GM12878 (cell line): ENCODE data around the gene COPS3. TPM values are rescaled to one million over a fixed set of nuclear protein-coding genes. Genes with fewer than 3 reads are reported as not detected.

Source experiments
- ATAC-seq: fragments of 200-7000 bp; cut with Tn5 transposase; 3 replicates; pipeline ENCODE4 v1.9.1; 2020; ENCODE audit warnings: mild to moderate bottlenecking, moderate library complexity
- BruUV-seq: library from RNA; stranded (reverse); fragments of 400-500 nt; replicated peaks from 2 replicates; lab custom pipeline; 2021; lab: Mats Ljungman, UMichigan
- CTCF ChIA-PET: fragments of 300-600 bp; sonication (Branson Sonifier 250); formaldehyde crosslinking; extraction: SDS; loops from one replicate; lab custom pipeline; 2021; ENCODE audit warnings: inconsistent platforms; lab: Yijun Ruan, JAX
- POLR2A ChIA-PET: fragments of 350-600 bp; formaldehyde crosslinking; extraction: SDS; loops from one replicate; lab custom pipeline; 2021; ENCODE audit warnings: inconsistent platforms; lab: Charles Lee
- RAD21 ChIA-PET: fragments of 300-600 bp; sonication (Branson Sonifier 250); formaldehyde crosslinking; loops from one replicate; lab custom pipeline; 2023; ENCODE audit warnings: antibody characterized with exemption; ENCODE audit not compliant: unreplicated experiment; lab: Charles Lee
- SMC1A ChIA-PET: fragments of 300-600 bp; sonication (Branson Sonifier 250); formaldehyde crosslinking; loops from one replicate; lab custom pipeline; 2023; ENCODE audit not compliant: unreplicated experiment, uncharacterized antibody; lab: Charles Lee
- DNase-seq: peaks from one replicate; pipeline ENCODE4 v3.0.0-alpha.2; 2011; ENCODE audit warnings: low read depth, low spot score
- FAIRE-seq: peaks from 3 replicates; lab custom pipeline; 2011; peaks lifted over from hg19 to GRCh38; lab: Jason Lieb, UNC
- H2AFZ ChIP-seq: 2 replicates; pipeline ENCODE4 v1.6.0; 2011; ENCODE audit warnings: low read depth, low read length, control low read depth; ENCODE audit not compliant: control insufficient read depth
- H3K27ac ChIP-seq: 2 replicates; pipeline ENCODE4 v1.5.1; 2011; ENCODE audit warnings: control low read depth; ENCODE audit not compliant: control insufficient read depth, insufficient read depth
- H3K27me3 ChIP-seq, 2 experiments: replicated peaks in 1 of 2; 2 replicates each; pipeline versions ENCODE4 v1.6.0 to v1.6.1; 2011; ENCODE audit warnings: low read length in 1 of 2; ENCODE audit not compliant: control insufficient read depth in 2 of 2, insufficient read depth in 2 of 2
- H3K36me3 ChIP-seq, 2 experiments: 2 replicates each; pipeline ENCODE4 v1.5.1; 2011; ENCODE audit warnings: low read length in 1 of 2; ENCODE audit not compliant: control insufficient read depth in 2 of 2, insufficient read depth in 2 of 2
- H3K4me1 ChIP-seq: 2 replicates; pipeline ENCODE4 v1.6.1; 2011; ENCODE audit warnings: mild to moderate bottlenecking, low read length, moderate library complexity, mixed read lengths; ENCODE audit not compliant: control insufficient read depth, insufficient read depth
- H3K4me2 ChIP-seq: 2 replicates; pipeline ENCODE4 v1.6.0; 2011; ENCODE audit warnings: control low read depth; ENCODE audit not compliant: control insufficient read depth, insufficient read depth
- H3K4me3 ChIP-seq: fragments of 200-600 bp; sonication (generic); 2 replicates; pipeline ENCODE4 v1.5.1; 2016
- H3K79me2 ChIP-seq: 2 replicates; pipeline ENCODE4 v1.6.0; 2011; ENCODE audit warnings: low read length; ENCODE audit not compliant: control insufficient read depth, insufficient read depth
- H3K9ac ChIP-seq: 2 replicates; pipeline ENCODE4 v1.8.0; 2011; ENCODE audit warnings: low read length, control low read depth, mixed read lengths; ENCODE audit not compliant: control insufficient read depth, insufficient read depth
- H3K9me3 ChIP-seq: replicated peaks from 3 replicates; pipeline ENCODE4 v1.5.1; 2011; ENCODE audit warnings: mild to moderate bottlenecking, low read length; ENCODE audit not compliant: control insufficient read depth, insufficient read depth
- H4K20me1 ChIP-seq: 2 replicates; pipeline ENCODE4 v1.6.0; 2011; ENCODE audit not compliant: control insufficient read depth, insufficient read depth
- IKZF1 ChIP-seq: fragments of 450-650 bp; conservative IDR thresholded peaks from 2 replicates; pipeline ENCODE4 v1.6.1; 2017; ENCODE audit warnings: antibody characterized with exemption, mild to moderate bottlenecking
- RB1 ChIP-seq: fragments of 450-650 bp; formaldehyde crosslinking; IDR thresholded peaks from 2 replicates; pipeline ENCODE4 v1.6.1; 2017; ENCODE audit warnings: mild to moderate bottlenecking, borderline replicate concordance
- RELA ChIP-seq: fragments of 450-650 bp; IDR thresholded peaks from 2 replicates; pipeline ENCODE4 v1.8.0; 2014; ENCODE audit warnings: borderline replicate concordance; ENCODE audit not compliant: partially characterized antibody
- RUNX3 ChIP-seq: IDR thresholded peaks from 2 replicates; pipeline ENCODE4 v1.6.1; 2012; ENCODE audit warnings: low read length, inconsistent platforms
- SIX5 ChIP-seq: IDR thresholded peaks from 2 replicates; pipeline ENCODE4 v1.6.1; 2011; ENCODE audit warnings: mild to moderate bottlenecking, low read depth, low read length, moderate library complexity; ENCODE audit not compliant: severe bottlenecking
- WGBS: methylation state at CpG from one replicate; pipeline ENCODE4 v1.1.6; 2016; ENCODE audit warnings: low lambda C conversion rate; ENCODE audit not compliant: insufficient replicate concordance, insufficient coverage; ENCODE audit errors: missing lambda C conversion rate; 5-methylcytosine and 5-hydroxymethylcytosine counted together
- in situ Hi-C: fragments of 300-500 bp; cut with MboI; formaldehyde crosslinking; loops from 9 replicates; pipeline ENCODE4 v1.14.3; 2018; ENCODE audit warnings: mixed read lengths
- intact Hi-C: fragments of 100-400 bp; cut with micrococcal nuclease; formaldehyde crosslinking; loops from one replicate; pipeline ENCODE4 v1.14.2; 2022; ENCODE audit not compliant: unreplicated experiment
- polyA plus RNA-seq, 11 experiments: library from polyadenylated mRNA; depleted of rRNA in 4 of 11; unstranded in 6 of 11; stranded (reverse) in 5 of 11; fragments of >200 nt; fragmentation: Nextera tagmentation in 4 of 11; fragmentation: Illumina TruSeq in 1 of 11; extraction: Ambion mirVana in 4 of 11; extraction: Trizol in 1 of 11; gene quantifications; 1 replicate in 1 of 11; 2 replicates in 10 of 11; pipeline versions ENCODE4 v1.2.1 to v1.2.3, GENCODE V29; 2011 to 2016; ENCODE audit warnings: inconsistent platforms in 2 of 11, missing spikeins in 2 of 11, low read depth in 1 of 11
- total RNA-seq, 4 experiments: library from RNA; depleted of rRNA in 3 of 4; stranded (reverse); fragments of >200 nt in 3 of 4; fragmentation: Illumina TruSeq in 1 of 4; extraction: Trizol in 1 of 4; gene quantifications; 2 replicates each; pipeline versions ENCODE4 v1.2.1 to v1.2.3, GENCODE V29; 2013 to 2021
- TF ChIP-seq, protein P1 (sequence below): fragments of 450-650 bp; IDR thresholded peaks from 2 replicates; pipeline ENCODE4 v1.6.1; 2014; ENCODE audit warnings: mild to moderate bottlenecking
- TF ChIP-seq, protein P2 (sequence below): fragments of 450-650 bp; IDR thresholded peaks from 2 replicates; pipeline ENCODE4 v1.6.1; 2017; ENCODE audit warnings: mild to moderate bottlenecking, moderate library complexity

Gene COPS3
- total and polyA plus RNA-seq, 10 of the 15 experiments (the other 5 are each of a cell fraction or from before 2014, with no cell fraction given), result 99.7 to 187 (median 133) TPM

DNA sequence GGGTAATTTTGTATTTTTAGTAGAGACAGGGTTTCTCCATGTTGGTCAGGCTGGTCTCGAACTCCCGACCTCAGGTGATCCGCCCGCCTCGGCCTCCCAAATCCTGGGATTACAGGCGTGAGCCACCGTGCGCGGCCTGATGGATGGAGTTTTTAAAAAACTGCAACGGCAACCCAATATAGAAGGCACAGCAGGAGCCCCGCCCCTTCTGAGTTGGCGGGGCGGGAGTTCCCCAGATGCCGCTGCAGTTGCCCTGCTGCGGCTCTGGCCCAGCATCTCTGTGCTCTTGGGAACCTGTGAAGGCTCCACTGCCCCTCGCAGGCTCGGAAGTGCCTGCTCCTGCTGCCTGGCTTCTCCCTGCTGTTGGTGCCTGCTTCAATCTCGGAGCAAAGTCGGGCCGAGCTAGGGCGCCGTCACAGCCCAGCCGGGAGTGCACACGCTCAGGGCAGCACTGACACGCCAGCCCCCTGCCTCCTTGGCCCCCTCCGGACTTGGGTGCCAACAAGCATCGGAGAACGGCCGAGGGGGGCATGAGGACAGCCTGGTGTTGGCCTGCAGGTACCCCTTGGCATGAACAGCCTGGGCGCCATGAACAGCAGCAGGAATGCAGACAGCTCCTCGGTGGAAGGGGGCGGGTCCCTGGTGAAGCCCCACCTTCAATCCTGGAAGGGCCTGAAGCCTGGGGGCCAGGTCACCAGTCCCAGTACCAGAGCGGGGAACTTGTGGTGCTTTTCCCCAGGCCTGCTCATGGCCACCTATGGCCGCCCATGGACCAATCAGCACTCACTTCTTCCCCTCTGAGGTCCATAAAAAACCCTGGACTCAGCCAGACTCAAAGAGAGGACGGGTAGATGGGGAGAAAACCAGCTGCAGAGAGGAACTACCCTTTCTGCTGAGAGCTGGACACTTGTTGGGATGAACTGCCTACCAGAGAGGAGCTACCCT, 19.9 kb upstream of the COPS3 start:
- ChIA-PET SMC1A (interaction anchor here (0.6 to 1.9 kb wide), 8 partner anchors 9 to 309 kb away, joined by 3 to 4 read pairs (median 3); partner anchors contain the start of gene COPS3), CTCF (interaction anchor here (1.3 kb wide), 1 partner anchor 12 kb away, joined by 3 read pairs; no protein-coding TSS in a partner anchor), RAD21 (interaction anchor here (1.1 to 1.5 kb wide), 2 partner anchors 12 to 27 kb away, joined by 3 to 4 read pairs; no protein-coding TSS in a partner anchor), POLR2A (interaction anchor here (0.6 to 1.4 kb wide), 4 partner anchors 10 to 57 kb away, joined by 3 read pairs; partner anchors contain the start of gene COPS3)
- DNase-seq (no peak), ATAC-seq (peak; percentile 67), FAIRE-seq (no peak)
- no peak for TF ChIP-seq RUNX3
- TF ChIP-seq, protein P1, sequence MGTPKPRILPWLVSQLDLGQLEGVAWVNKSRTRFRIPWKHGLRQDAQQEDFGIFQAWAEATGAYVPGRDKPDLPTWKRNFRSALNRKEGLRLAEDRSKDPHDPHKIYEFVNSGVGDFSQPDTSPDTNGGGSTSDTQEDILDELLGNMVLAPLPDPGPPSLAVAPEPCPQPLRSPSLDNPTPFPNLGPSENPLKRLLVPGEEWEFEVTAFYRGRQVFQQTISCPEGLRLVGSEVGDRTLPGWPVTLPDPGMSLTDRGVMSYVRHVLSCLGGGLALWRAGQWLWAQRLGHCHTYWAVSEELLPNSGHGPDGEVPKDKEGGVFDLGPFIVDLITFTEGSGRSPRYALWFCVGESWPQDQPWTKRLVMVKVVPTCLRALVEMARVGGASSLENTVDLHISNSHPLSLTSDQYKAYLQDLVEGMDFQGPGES, result no peak
- TF ChIP-seq IKZF1, result peak; percentile 45; the same call in 1 of the 2 replicates
- no peak for TF ChIP-seq RB1
- no peak for TF ChIP-seq SIX5
- no peak for TF ChIP-seq RELA
- TF ChIP-seq, protein P2, sequence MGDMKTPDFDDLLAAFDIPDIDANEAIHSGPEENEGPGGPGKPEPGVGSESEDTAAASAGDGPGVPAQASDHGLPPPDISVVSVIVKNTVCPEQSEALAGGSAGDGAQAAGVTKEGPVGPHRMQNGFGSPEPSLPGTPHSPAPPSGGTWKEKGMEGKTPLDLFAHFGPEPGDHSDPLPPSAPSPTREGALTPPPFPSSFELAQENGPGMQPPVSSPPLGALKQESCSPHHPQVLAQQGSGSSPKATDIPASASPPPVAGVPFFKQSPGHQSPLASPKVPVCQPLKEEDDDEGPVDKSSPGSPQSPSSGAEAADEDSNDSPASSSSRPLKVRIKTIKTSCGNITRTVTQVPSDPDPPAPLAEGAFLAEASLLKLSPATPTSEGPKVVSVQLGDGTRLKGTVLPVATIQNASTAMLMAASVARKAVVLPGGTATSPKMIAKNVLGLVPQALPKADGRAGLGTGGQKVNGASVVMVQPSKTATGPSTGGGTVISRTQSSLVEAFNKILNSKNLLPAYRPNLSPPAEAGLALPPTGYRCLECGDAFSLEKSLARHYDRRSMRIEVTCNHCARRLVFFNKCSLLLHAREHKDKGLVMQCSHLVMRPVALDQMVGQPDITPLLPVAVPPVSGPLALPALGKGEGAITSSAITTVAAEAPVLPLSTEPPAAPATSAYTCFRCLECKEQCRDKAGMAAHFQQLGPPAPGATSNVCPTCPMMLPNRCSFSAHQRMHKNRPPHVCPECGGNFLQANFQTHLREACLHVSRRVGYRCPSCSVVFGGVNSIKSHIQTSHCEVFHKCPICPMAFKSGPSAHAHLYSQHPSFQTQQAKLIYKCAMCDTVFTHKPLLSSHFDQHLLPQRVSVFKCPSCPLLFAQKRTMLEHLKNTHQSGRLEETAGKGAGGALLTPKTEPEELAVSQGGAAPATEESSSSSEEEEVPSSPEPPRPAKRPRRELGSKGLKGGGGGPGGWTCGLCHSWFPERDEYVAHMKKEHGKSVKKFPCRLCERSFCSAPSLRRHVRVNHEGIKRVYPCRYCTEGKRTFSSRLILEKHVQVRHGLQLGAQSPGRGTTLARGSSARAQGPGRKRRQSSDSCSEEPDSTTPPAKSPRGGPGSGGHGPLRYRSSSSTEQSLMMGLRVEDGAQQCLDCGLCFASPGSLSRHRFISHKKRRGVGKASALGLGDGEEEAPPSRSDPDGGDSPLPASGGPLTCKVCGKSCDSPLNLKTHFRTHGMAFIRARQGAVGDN, result no peak
- Histone ChIP-seq H4K20me1 (no peaks in the 10 kb centered on the region), H3K27me3 (no peaks in the 10 kb centered on the region), H3K4me2 (peak overlapping the region; percentile 89), H3K4me3 (peak overlapping the region; percentile 60; the same call in 1 of the 2 replicates), H3K79me2 (peaks cover 4% of the 10 kb centered on the region), H2AFZ (peak overlapping the region; percentile 86), H3K9me3 (no peaks in the 10 kb centered on the region), H3K36me3 (no peaks in the 10 kb centered on the region), H3K4me1 (peaks cover 37% of the 10 kb centered on the region), H3K9ac (peak overlapping the region; percentile 41; the same call in 1 of the 2 replicates), H3K27ac (no peak overlapping the region)
- BruUV-seq, result no TSS peak
- in situ Hi-C loops, result no loop called here
- intact Hi-C loops, result loop anchor here (10.0 kb wide), 1 partner anchor 96 kb away; the partner anchor contains the start of gene PLD6
- 20% methylated on average over 35 of the region's 35 CpGs for WGBS
